ENCODE data around the gene RBMS3.

- TF ChIP-seq CTCF (conservative IDR thresholded peaks at IDR 0.05; ENCODE audit: low read depth in 2 of 2): no peak
- TF ChIP-seq EZH2phosphoT487 (IDR thresholded peaks at IDR 0.05; ENCODE audit: unreplicated experiment): no peak
- TF ChIP-seq POLR2AphosphoS5 (IDR thresholded peaks at IDR 0.05; ENCODE audit: low read depth): no peak
- TF ChIP-seq CREB1 (CRISPR knock-in tag; IDR thresholded peaks at IDR 0.05; ENCODE audit: low read depth): no peak
- TF ChIP-seq, protein P1, sequence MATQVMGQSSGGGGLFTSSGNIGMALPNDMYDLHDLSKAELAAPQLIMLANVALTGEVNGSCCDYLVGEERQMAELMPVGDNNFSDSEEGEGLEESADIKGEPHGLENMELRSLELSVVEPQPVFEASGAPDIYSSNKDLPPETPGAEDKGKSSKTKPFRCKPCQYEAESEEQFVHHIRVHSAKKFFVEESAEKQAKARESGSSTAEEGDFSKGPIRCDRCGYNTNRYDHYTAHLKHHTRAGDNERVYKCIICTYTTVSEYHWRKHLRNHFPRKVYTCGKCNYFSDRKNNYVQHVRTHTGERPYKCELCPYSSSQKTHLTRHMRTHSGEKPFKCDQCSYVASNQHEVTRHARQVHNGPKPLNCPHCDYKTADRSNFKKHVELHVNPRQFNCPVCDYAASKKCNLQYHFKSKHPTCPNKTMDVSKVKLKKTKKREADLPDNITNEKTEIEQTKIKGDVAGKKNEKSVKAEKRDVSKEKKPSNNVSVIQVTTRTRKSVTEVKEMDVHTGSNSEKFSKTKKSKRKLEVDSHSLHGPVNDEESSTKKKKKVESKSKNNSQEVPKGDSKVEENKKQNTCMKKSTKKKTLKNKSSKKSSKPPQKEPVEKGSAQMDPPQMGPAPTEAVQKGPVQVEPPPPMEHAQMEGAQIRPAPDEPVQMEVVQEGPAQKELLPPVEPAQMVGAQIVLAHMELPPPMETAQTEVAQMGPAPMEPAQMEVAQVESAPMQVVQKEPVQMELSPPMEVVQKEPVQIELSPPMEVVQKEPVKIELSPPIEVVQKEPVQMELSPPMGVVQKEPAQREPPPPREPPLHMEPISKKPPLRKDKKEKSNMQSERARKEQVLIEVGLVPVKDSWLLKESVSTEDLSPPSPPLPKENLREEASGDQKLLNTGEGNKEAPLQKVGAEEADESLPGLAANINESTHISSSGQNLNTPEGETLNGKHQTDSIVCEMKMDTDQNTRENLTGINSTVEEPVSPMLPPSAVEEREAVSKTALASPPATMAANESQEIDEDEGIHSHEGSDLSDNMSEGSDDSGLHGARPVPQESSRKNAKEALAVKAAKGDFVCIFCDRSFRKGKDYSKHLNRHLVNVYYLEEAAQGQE (IDR thresholded peaks at IDR 0.05; ENCODE audit: unreplicated experiment): no peak
- no peak for TF ChIP-seq EZH2 (IDR thresholded peaks at IDR 0.05; ENCODE audit: low read depth, unreplicated experiment)
These were observed 21.7 kb downstream of the RBMS3 start for GRCh38 chr3:29302619-29303018.
